Mononuclear cell (primary cell): ENCODE measurements around the gene HNRNPA1. TPM values are rescaled to one million over a fixed set of nuclear protein-coding genes. Genes with fewer than 3 reads are reported as not detected.

Experiments used
- H3K27me3 ChIP-seq: 2 replicates; pipeline ENCODE4 v1.6.0; 2011; ENCODE audit warnings: low read length, control low read depth; ENCODE audit not compliant: insufficient read depth
- H3K4me1 ChIP-seq: 2 replicates; pipeline ENCODE4 v1.5.1; 2011; ENCODE audit warnings: mild to moderate bottlenecking, low read length, control low read depth; ENCODE audit not compliant: insufficient read depth
- H3K4me3 ChIP-seq: 2 replicates; pipeline ENCODE4 v1.5.1; 2011; ENCODE audit warnings: mild to moderate bottlenecking, low read length, moderate library complexity
- H3K9me3 ChIP-seq: 2 replicates; pipeline ENCODE4 v1.5.1; 2011; ENCODE audit warnings: low read depth, mild to moderate bottlenecking, control low read depth, low read length
- total RNA-seq: library from RNA; depleted of rRNA; stranded (reverse); fragments of >200 nt; gene quantifications from one replicate; pipeline ENCODE4 v1.2.3, GENCODE V29; 2012

HNRNPA1 gene
- total RNA-seq, 1 donor, result 766 TPM

GRCh38 chr12:54331461-54331860 is 50.9 kb downstream of the HNRNPA1 start:
- peaks cover 59% of the 10 kb centered on the region for H3K4me1 ChIP-seq
- no peaks in the 10 kb centered on the region for H3K27me3 ChIP-seq
- no peak overlapping the region for H3K4me3 ChIP-seq
- H3K9me3 ChIP-seq, result no peaks in the 10 kb centered on the region

GRCh38 chr12:54333420-54334034 is 53.0 kb downstream of the HNRNPA1 start:
- H3K9me3 ChIP-seq, result no peaks in the 10 kb centered on the region

More at GRCh38 chr12:54333420-54334034, 53.0 kb downstream of the HNRNPA1 start:
- Histone ChIP-seq H3K4me1 (peaks cover 50% of the 10 kb centered on the region), H3K27me3 (no peaks in the 10 kb centered on the region), H3K4me3 (no peak overlapping the region)

Other genes with a start within 250 kb of the HNRNPA1 start
- gene HOXC5, start 247.7 kb upstream of the HNRNPA1 start, total RNA-seq, result not detected
- gene HOXC4, start 226.9 kb upstream of the HNRNPA1 start, total RNA-seq, result 0.42 TPM
- 3.3 TPM for gene SMUG1, start 91.7 kb upstream of the HNRNPA1 start, total RNA-seq
- gene CBX5, start 604 bp upstream of the HNRNPA1 start, total RNA-seq, result 16.0 TPM
- gene NFE2, start 20.3 kb downstream of the HNRNPA1 start, total RNA-seq, result 9.4 TPM
- 34.1 TPM for gene COPZ1, start 44.4 kb downstream of the HNRNPA1 start, total RNA-seq
- 49.4 TPM for gene GPR84, start 83.8 kb downstream of the HNRNPA1 start, total RNA-seq
- 30.4 TPM for gene ZNF385A, start 104.0 kb downstream of the HNRNPA1 start, total RNA-seq
- gene ITGA5, start 138.5 kb downstream of the HNRNPA1 start, total RNA-seq, result 168 TPM
- 1.8 TPM for gene GTSF1, start 192.9 kb downstream of the HNRNPA1 start, total RNA-seq
- gene NCKAP1L, start 217.0 kb downstream of the HNRNPA1 start, total RNA-seq, result 160 TPM